ENCODE results near the gene ITGA6. TPM values are rescaled to one million over a fixed set of nuclear protein-coding genes. Genes with fewer than 3 reads are reported as not detected.
A peak's percentile ranks its signal among the peaks of the same experiment; 100 is the strongest.

Gene ITGA6
- total RNA-seq, 1 donor from 2014 or later = 35.3 TPM

DNA sequence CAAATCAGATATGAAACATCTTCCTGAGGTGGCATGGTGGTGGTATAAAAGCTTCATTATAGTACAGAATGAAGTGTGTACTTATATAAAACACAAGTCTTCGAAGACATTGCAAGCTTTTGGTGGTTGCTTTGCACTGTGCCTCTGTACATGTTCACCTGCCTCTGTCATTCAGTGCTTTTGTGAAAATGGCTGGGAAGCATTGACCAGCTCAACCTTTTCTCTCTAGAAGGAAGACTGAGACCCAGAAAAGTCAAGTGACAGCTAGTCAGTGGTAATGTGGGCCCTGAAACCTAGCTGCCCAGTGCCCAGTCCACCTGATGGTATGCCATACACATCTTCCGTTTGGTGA lies 12.1 kb downstream of the ITGA6 start:
- Histone ChIP-seq H3K4me1 (ENCODE audit: insufficient read depth, low read length) (peaks cover 39% of the 10 kb centered on the region), H2AFZ (ENCODE audit: low read depth, low read length) (no peak overlapping the region), H3K36me3 (ENCODE audit: insufficient read depth, low read length) (no peaks in the 10 kb centered on the region), H3K27me3 (ENCODE audit: insufficient read depth, low read length) (no peaks in the 10 kb centered on the region), H3K4me2 (ENCODE audit: low read length) (peak overlapping the region; percentile 71), H3K9me3 (ENCODE audit: insufficient read depth, low read depth, low read length) (no peaks in the 10 kb centered on the region), H3K9ac (ENCODE audit: low read length) (no peak overlapping the region), H3K4me3 (ENCODE audit: insufficient read depth, low read depth, low read length) (no peak overlapping the region), H3K79me2 (ENCODE audit: insufficient read depth, low read length) (peaks cover 41% of the 10 kb centered on the region), H3K27ac (ENCODE audit: low read depth, low read length) (no peak overlapping the region), H4K20me1 (ENCODE audit: insufficient read depth, low read length) (no peaks in the 10 kb centered on the region)
- TF ChIP-seq EZH2 (IDR thresholded peaks at IDR 0.05; ENCODE audit: insufficient read depth, low read length) = no peak
- TF ChIP-seq, protein P1, sequence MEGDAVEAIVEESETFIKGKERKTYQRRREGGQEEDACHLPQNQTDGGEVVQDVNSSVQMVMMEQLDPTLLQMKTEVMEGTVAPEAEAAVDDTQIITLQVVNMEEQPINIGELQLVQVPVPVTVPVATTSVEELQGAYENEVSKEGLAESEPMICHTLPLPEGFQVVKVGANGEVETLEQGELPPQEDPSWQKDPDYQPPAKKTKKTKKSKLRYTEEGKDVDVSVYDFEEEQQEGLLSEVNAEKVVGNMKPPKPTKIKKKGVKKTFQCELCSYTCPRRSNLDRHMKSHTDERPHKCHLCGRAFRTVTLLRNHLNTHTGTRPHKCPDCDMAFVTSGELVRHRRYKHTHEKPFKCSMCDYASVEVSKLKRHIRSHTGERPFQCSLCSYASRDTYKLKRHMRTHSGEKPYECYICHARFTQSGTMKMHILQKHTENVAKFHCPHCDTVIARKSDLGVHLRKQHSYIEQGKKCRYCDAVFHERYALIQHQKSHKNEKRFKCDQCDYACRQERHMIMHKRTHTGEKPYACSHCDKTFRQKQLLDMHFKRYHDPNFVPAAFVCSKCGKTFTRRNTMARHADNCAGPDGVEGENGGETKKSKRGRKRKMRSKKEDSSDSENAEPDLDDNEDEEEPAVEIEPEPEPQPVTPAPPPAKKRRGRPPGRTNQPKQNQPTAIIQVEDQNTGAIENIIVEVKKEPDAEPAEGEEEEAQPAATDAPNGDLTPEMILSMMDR (IDR thresholded peaks at IDR 0.05; ENCODE audit: insufficient read depth, low read depth, low read length) = no peak
- FAIRE-seq (no peak), DNase-seq (ENCODE audit: low read depth) (no peak)
- Mint-ChIP-seq H3K9me3 (ENCODE audit: unreplicated experiment) (no peaks in the 10 kb centered on the region), H3K4me3 (ENCODE audit: unreplicated experiment) (no peak overlapping the region), H3K27ac (ENCODE audit: unreplicated experiment) (peak overlapping the region; percentile 45), H3K27me3 (ENCODE audit: low read depth, unreplicated experiment) (no peaks in the 10 kb centered on the region), H3K36me3 (ENCODE audit: low read depth, unreplicated experiment) (no peaks in the 10 kb centered on the region), H3K4me1 (ENCODE audit: low read depth, unreplicated experiment) (peaks cover 46% of the 10 kb centered on the region)

DNA sequence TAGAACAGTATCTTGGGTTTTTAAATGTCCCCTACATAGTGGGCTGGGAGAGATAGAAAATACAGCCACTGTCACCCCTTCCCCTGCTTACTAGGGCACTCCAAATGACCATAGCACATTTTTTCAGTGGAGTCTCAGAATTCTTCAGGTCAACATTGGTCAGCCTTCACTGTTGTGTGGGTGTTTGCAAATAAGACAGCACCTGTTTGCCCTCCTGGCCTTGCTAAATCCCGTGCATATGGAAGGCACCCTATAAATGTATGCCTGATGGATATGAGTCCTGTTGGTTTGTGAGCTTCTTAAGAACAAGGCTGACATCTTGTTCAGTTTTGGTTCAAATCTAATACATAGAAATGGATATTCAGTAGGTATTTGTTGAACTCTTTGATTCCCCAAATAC lies 12.5 kb downstream of the ITGA6 start:
- no peaks in the 10 kb centered on the region for H3K36me3 ChIP-seq (ENCODE audit: insufficient read depth, low read length)
- FAIRE-seq (no peak), DNase-seq (ENCODE audit: low read depth) (no peak)
- no peak for TF ChIP-seq EZH2 (IDR thresholded peaks at IDR 0.05; ENCODE audit: insufficient read depth, low read length)
- TF ChIP-seq, protein P1 (IDR thresholded peaks at IDR 0.05; ENCODE audit: insufficient read depth, low read depth, low read length) = no peak
- H3K4me3 ChIP-seq (ENCODE audit: insufficient read depth, low read depth, low read length) = no peak overlapping the region
- Mint-ChIP-seq H3K36me3 (ENCODE audit: low read depth, unreplicated experiment) (no peaks in the 10 kb centered on the region), H3K9me3 (ENCODE audit: unreplicated experiment) (no peaks in the 10 kb centered on the region), H3K27ac (ENCODE audit: unreplicated experiment) (no peak overlapping the region), H3K27me3 (ENCODE audit: low read depth, unreplicated experiment) (no peaks in the 10 kb centered on the region), H3K4me3 (ENCODE audit: unreplicated experiment) (no peak overlapping the region), H3K4me1 (ENCODE audit: low read depth, unreplicated experiment) (peaks cover 44% of the 10 kb centered on the region)
- H3K27ac ChIP-seq (ENCODE audit: low read depth, low read length) = no peak overlapping the region
- H3K4me2 ChIP-seq (ENCODE audit: low read length) = peak overlapping the region; percentile 71
- H3K9me3 ChIP-seq (ENCODE audit: insufficient read depth, low read depth, low read length) = no peaks in the 10 kb centered on the region
- H3K9ac ChIP-seq (ENCODE audit: low read length) = no peak overlapping the region
- H3K79me2 ChIP-seq (ENCODE audit: insufficient read depth, low read length) = peaks cover 41% of the 10 kb centered on the region
- H3K27me3 ChIP-seq (ENCODE audit: insufficient read depth, low read length) = no peaks in the 10 kb centered on the region
- H2AFZ ChIP-seq (ENCODE audit: low read depth, low read length) = no peak overlapping the region
- peaks cover 39% of the 10 kb centered on the region for H3K4me1 ChIP-seq (ENCODE audit: insufficient read depth, low read length)
- H4K20me1 ChIP-seq (ENCODE audit: insufficient read depth, low read length) = no peaks in the 10 kb centered on the region

DNA sequence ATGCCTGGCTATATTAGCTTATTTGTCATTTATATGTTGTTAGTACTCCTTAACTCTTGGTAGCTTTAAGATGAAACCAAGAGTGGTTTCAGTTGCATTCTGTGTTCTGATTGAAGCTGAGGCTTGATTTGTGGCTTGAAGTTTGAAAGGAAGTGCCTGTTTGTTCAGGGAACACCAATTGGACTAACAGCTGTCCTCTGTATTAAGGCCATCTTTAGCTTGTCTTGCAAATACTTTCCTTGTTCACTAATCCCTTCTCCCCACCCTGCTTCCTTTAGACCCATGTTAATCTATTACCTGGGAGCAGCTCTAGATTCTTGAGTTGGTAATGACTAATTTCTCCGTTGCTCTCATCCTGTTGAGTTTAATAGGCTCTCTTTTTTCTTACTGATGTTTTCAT lies 13.4 kb downstream of the ITGA6 start:
- Mint-ChIP-seq H3K4me1 (ENCODE audit: low read depth, unreplicated experiment) (peaks cover 38% of the 10 kb centered on the region), H3K9me3 (ENCODE audit: unreplicated experiment) (no peaks in the 10 kb centered on the region), H3K27ac (ENCODE audit: unreplicated experiment) (peak overlapping the region; percentile 50), H3K27me3 (ENCODE audit: low read depth, unreplicated experiment) (no peaks in the 10 kb centered on the region), H3K4me3 (ENCODE audit: unreplicated experiment) (no peak overlapping the region), H3K36me3 (ENCODE audit: low read depth, unreplicated experiment) (no peaks in the 10 kb centered on the region)
- no peak overlapping the region for H2AFZ ChIP-seq (ENCODE audit: low read depth, low read length)
- no peak overlapping the region for H3K9ac ChIP-seq (ENCODE audit: low read length)
- H3K36me3 ChIP-seq (ENCODE audit: insufficient read depth, low read length) = no peaks in the 10 kb centered on the region
- no peak overlapping the region for H3K4me2 ChIP-seq (ENCODE audit: low read length)
- H3K9me3 ChIP-seq (ENCODE audit: insufficient read depth, low read depth, low read length) = no peaks in the 10 kb centered on the region
- TF ChIP-seq, protein P1 (IDR thresholded peaks at IDR 0.05; ENCODE audit: insufficient read depth, low read depth, low read length) = no peak
- TF ChIP-seq EZH2 (IDR thresholded peaks at IDR 0.05; ENCODE audit: insufficient read depth, low read length) = no peak
- FAIRE-seq = no peak
- no peak overlapping the region for H3K27ac ChIP-seq (ENCODE audit: low read depth, low read length)
- no peaks in the 10 kb centered on the region for H3K27me3 ChIP-seq (ENCODE audit: insufficient read depth, low read length)
- peaks cover 41% of the 10 kb centered on the region for H3K79me2 ChIP-seq (ENCODE audit: insufficient read depth, low read length)
- H3K4me1 ChIP-seq (ENCODE audit: insufficient read depth, low read length) = peaks cover 41% of the 10 kb centered on the region
- DNase-seq (ENCODE audit: low read depth) = no peak
- H3K4me3 ChIP-seq (ENCODE audit: insufficient read depth, low read depth, low read length) = no peak overlapping the region
- H4K20me1 ChIP-seq (ENCODE audit: insufficient read depth, low read length) = no peaks in the 10 kb centered on the region

Measured in astrocyte (in vitro differentiated cells and primary cell).